Stomach (tissue), 9 donors: Measurements from ENCODE around the gene DYNC1H1. TPM values are rescaled to one million over a fixed set of nuclear protein-coding genes. Genes with fewer than 3 reads are reported as not detected.

Source experiments
- DNase-seq, 2 donors: peaks; one replicate each; pipeline versions ENCODE4 v3.0.0 to v3.0.0-alpha.2; 2013 to 2019
- H3K27ac ChIP-seq, 5 donors: fragments of 200-600 bp in 4 of 5; sonication (generic) in 4 of 5; one replicate each; pipeline ENCODE4 v1.5.1; 2013 to 2019; ENCODE audit warnings: mild to moderate bottlenecking in 1 of 5, moderate library complexity in 1 of 5
- H3K27me3 ChIP-seq, 3 donors: fragments of 200-600 bp; sonication (generic); one replicate each; pipeline ENCODE4 v1.5.1; 2017 to 2019; ENCODE audit warnings: mixed run types in 1 of 3
- H3K36me3 ChIP-seq, 4 donors: fragments of 200-600 bp; sonication (generic); 1 replicate in 3 of 4; 2 replicates in 1 of 4; pipeline ENCODE4 v1.5.1; 2016 to 2019
- H3K4me1 ChIP-seq, 4 donors: fragments of 200-600 bp; sonication (generic); one replicate each; pipeline ENCODE4 v1.5.1; 2016 to 2019
- H3K4me3 ChIP-seq, 4 donors: fragments of 200-600 bp; sonication (generic) in 3 of 4; one replicate each; pipeline ENCODE4 v1.5.1; 2016 to 2019; ENCODE audit warnings: mild to moderate bottlenecking in 1 of 4
- H3K9me3 ChIP-seq, 4 donors: fragments of 200-600 bp; sonication (generic); one replicate each; pipeline ENCODE4 v1.5.1; 2016 to 2019
- EP300 ChIP-seq: sonication (generic); formaldehyde crosslinking; IDR thresholded peaks from one replicate; pipeline ENCODE4 v1.6.1; 2017; ENCODE audit warnings: antibody characterized with exemption
- POLR2A ChIP-seq, 4 donors: fragments of 450-650 bp; IDR thresholded peaks; one replicate each; pipeline ENCODE4 v1.6.1; 2016; ENCODE audit warnings: antibody characterized with exemption in 4 of 4, control low read depth in 2 of 4, mild to moderate bottlenecking in 1 of 4, moderate library complexity in 1 of 4
- POLR2AphosphoS5 ChIP-seq, 3 donors: sonication (generic); formaldehyde crosslinking; IDR thresholded peaks; one replicate each; pipeline ENCODE4 v1.6.1; 2016; ENCODE audit warnings: antibody characterized with exemption in 3 of 3
- WGBS, 5 donors: extraction: QIAGEN DNeasy Blood & Tissue Kit in 3 of 5; methylation state at CpG; one replicate each; pipeline versions ENCODE4 v1.1.5 to v1.1.7; 2013 to 2018; 5-methylcytosine and 5-hydroxymethylcytosine counted together
- intact Hi-C: fragments of 100-400 bp; cut with DNase I; formaldehyde crosslinking; loops from one replicate; pipeline ENCODE4 v1.15.1; 2023; ENCODE audit warnings: low total_unique reads
- polyA plus RNA-seq, 3 donors: library from polyadenylated mRNA; stranded (reverse); fragments of 200-250 nt; gene quantifications; one replicate each; pipeline ENCODE4 v1.2.3, GENCODE V29; 2013
- total RNA-seq, 5 donors: library from RNA; depleted of rRNA; stranded (reverse); fragments of >200 nt; gene quantifications; one replicate each; pipeline versions ENCODE4 v1.1.0 to v1.2.3, GENCODE V29; 2014 to 2016
- TF ChIP-seq, protein P1 (sequence below), 7 experiments: fragments of 450-650 bp in 4 of 7; fragments of 200-600 bp in 3 of 7; sonication (generic) in 3 of 7; IDR thresholded peaks; one replicate each; pipeline ENCODE4 v1.5.1; 2016 to 2019; ENCODE audit warnings: antibody characterized with exemption in 7 of 7, control low read depth in 2 of 7, mild to moderate bottlenecking in 1 of 7
- donor health status: healthy with polysubstance abuse.
- donor health status: Bipolar disorder and iron deficiency.
- donor health status: healthy.

The DYNC1H1 gene
- total and polyA plus RNA-seq, 8 donors: 52.9 to 651 (median 332) TPM

- no peak overlapping the region for H3K4me3 ChIP-seq
- no peak overlapping the region for H3K27ac ChIP-seq
- TF ChIP-seq EP300 (no peak), POLR2A (IDR thresholded peaks at IDR 0.05) (no peak), POLR2AphosphoS5 (IDR thresholded peaks at IDR 0.05) (no peak)
- TF ChIP-seq, protein P1, sequence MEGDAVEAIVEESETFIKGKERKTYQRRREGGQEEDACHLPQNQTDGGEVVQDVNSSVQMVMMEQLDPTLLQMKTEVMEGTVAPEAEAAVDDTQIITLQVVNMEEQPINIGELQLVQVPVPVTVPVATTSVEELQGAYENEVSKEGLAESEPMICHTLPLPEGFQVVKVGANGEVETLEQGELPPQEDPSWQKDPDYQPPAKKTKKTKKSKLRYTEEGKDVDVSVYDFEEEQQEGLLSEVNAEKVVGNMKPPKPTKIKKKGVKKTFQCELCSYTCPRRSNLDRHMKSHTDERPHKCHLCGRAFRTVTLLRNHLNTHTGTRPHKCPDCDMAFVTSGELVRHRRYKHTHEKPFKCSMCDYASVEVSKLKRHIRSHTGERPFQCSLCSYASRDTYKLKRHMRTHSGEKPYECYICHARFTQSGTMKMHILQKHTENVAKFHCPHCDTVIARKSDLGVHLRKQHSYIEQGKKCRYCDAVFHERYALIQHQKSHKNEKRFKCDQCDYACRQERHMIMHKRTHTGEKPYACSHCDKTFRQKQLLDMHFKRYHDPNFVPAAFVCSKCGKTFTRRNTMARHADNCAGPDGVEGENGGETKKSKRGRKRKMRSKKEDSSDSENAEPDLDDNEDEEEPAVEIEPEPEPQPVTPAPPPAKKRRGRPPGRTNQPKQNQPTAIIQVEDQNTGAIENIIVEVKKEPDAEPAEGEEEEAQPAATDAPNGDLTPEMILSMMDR (IDR thresholded peaks at IDR 0.05): no peak
- no peaks in the 10 kb centered on the region for H3K27me3 ChIP-seq
- WGBS, 5 donors: 85 to 94% (median 90%) methylated on average over 10 to 12 of the region's 12 CpGs
- peaks cover 0 to 21% (median 11%) of the 10 kb centered on the region in 4 donors for H3K4me1 ChIP-seq
- DNase-seq: no peak
- H3K36me3 ChIP-seq: peaks cover 54 to 94% (median 81%) of the 10 kb centered on the region in 4 donors
- intact Hi-C loops: no loop called here
- H3K9me3 ChIP-seq: no peaks in the 10 kb centered on the region
Measured at GRCh38 chr14:102050026-102050405, 85.6 kb downstream of the DYNC1H1 start.

DNA sequence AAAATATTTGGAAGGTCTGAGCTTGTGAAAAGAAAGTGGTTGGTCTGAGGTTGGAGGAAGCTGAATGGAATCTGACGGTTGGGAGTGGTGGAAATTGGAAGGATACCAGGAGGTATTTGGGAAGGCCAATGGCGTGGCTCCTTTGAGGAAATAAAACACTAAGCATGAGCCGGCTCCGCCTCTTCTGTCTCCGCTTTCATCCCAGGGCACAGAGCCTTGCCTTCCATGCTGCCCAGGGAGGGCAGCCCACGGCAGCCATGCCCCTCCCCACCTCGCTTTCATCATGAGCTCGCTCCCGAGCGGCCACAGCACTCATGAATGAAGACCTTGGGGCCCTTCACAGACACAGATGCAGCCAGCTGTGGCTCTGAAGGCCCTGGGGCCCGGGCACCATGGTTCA, 86.3 kb downstream of the DYNC1H1 start:
- Histone ChIP-seq H3K27ac (peak overlapping the region in 1 of 5 donors; percentile 25), H3K4me3 (no peak overlapping the region), H3K9me3 (no peaks in the 10 kb centered on the region), H3K36me3 (peaks cover 54 to 88% (median 76%) of the 10 kb centered on the region in 4 donors), H3K27me3 (no peaks in the 10 kb centered on the region), H3K4me1 (peaks cover 0 to 26% (median 11%) of the 10 kb centered on the region in 4 donors)
- peak in 1 of 2 donors; percentile 56 for DNase-seq
- WGBS, 5 donors: 59 to 72% (median 61%) methylated on average over 9 to 11 of the region's 11 CpGs
- TF ChIP-seq POLR2A (IDR thresholded peaks at IDR 0.05) (no peak), EP300 (no peak), POLR2AphosphoS5 (IDR thresholded peaks at IDR 0.05) (no peak)
- TF ChIP-seq, protein P1 (IDR thresholded peaks at IDR 0.05): no peak
- intact Hi-C loops: no loop called here

GRCh38 chr14:102052522-102052921, 88.1 kb downstream of the DYNC1H1 start:
- peaks cover 54 to 69% (median 63%) of the 10 kb centered on the region in 4 donors for H3K36me3 ChIP-seq
- 89 to 92% (median 90%) methylated on average over 10 of the region's 10 CpGs for WGBS, 5 donors
- intact Hi-C loops: no loop called here

GRCh38 chr14:102055181-102055901, 91.0 kb downstream of the DYNC1H1 start:
- no peaks in the 10 kb centered on the region for H3K27me3 ChIP-seq
- 48 to 64% (median 56%) methylated on average over 24 of the region's 24 CpGs for WGBS, 5 donors
- H3K36me3 ChIP-seq: peaks cover 27 to 41% (median 35%) of the 10 kb centered on the region in 4 donors
- intact Hi-C loops: no loop called here
- H3K9me3 ChIP-seq: no peaks in the 10 kb centered on the region
- H3K4me1 ChIP-seq: peaks cover 0 to 15% (median 0%) of the 10 kb centered on the region in 4 donors
- peak overlapping the region in 2 of 5 donors; percentile 7 to 68 for H3K27ac ChIP-seq
- DNase-seq: peak in 1 of 2 donors; percentile 60
- no peak for TF ChIP-seq POLR2AphosphoS5 (IDR thresholded peaks at IDR 0.05)
- no peak for TF ChIP-seq POLR2A (IDR thresholded peaks at IDR 0.05)
- TF ChIP-seq, protein P1 (IDR thresholded peaks at IDR 0.05): no peak
- TF ChIP-seq EP300: no peak
- no peak overlapping the region for H3K4me3 ChIP-seq

More at GRCh38 chr14:102052522-102052921, 88.1 kb downstream of the DYNC1H1 start:
- H3K27me3 ChIP-seq: no peaks in the 10 kb centered on the region
- H3K4me1 ChIP-seq: peaks cover 0 to 21% (median 0%) of the 10 kb centered on the region in 4 donors
- no peak overlapping the region for H3K4me3 ChIP-seq
- no peak overlapping the region for H3K27ac ChIP-seq
- DNase-seq: no peak
- H3K9me3 ChIP-seq: no peaks in the 10 kb centered on the region
- TF ChIP-seq POLR2AphosphoS5 (IDR thresholded peaks at IDR 0.05) (no peak), EP300 (no peak), POLR2A (IDR thresholded peaks at IDR 0.05) (no peak)
- TF ChIP-seq, protein P1 (IDR thresholded peaks at IDR 0.05): no peak
